Testis (tissue), 2 donors: Measurements from ENCODE around the gene RFTN2.

Experiments
- CTCF ChIP-seq, 3 experiments: fragments of 450-650 bp in 2 of 3; fragments of 200-600 bp in 1 of 3; sonication (generic) in 1 of 3; IDR thresholded peaks; one replicate each; pipeline ENCODE4 v1.5.1; 2016 to 2019; ENCODE audit warnings: antibody characterized with exemption in 3 of 3, mild to moderate bottlenecking in 2 of 3, moderate library complexity in 1 of 3
- POLR2A ChIP-seq: fragments of 450-650 bp; IDR thresholded peaks from one replicate; pipeline ENCODE4 v1.6.1; 2017; ENCODE audit warnings: antibody characterized with exemption, mild to moderate bottlenecking, moderate library complexity

DNA sequence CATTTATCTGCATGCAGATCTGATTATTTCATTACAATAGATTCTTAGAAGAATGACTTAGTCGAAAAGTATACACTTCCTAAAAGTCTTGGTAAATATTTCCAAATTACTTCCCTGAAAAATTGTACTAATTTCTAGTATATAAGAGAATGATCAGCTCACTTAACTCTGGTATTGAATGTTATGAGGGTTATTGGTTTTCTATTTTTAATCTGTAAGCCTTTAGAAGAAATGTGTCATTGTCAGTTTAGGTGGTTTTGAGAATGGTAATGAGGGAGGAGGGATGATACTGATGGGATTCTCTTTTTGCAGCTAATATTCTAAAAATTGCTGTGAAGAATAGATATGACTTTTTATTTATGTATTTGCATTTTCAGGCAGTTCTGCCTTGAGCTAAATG lies 135.7 kb downstream of the RFTN2 start:
- TF ChIP-seq CTCF (IDR thresholded peaks at IDR 0.05): no peak
- TF ChIP-seq POLR2A: no peak
